Esophagus squamous epithelium (tissue), 5 donors: Measurements from ENCODE around the gene NPAS2. TPM values are rescaled to one million over a fixed set of nuclear protein-coding genes. Genes with fewer than 3 reads are reported as not detected.
A peak's percentile ranks its signal among the peaks of the same experiment; 100 is the strongest.

ENCODE experiments used
- DNase-seq: peaks from one replicate; lab custom pipeline; 2025; lab: John Stamatoyannopoulos, UW
- H3K27ac ChIP-seq, 4 donors: fragments of 200-600 bp; sonication (generic); one replicate each; pipeline ENCODE4 v1.5.1; 2016 to 2019; ENCODE audit warnings: mild to moderate bottlenecking in 1 of 4
- H3K27me3 ChIP-seq, 4 donors: fragments of 200-600 bp; sonication (generic); 1 replicate in 3 of 4; 2 replicates in 1 of 4; pipeline versions ENCODE4 v1.5.1 to v1.6.0; 2017 to 2021; ENCODE audit warnings: antibody characterized with exemption in 1 of 4
- H3K36me3 ChIP-seq, 3 donors: fragments of 200-600 bp; sonication (generic); one replicate each; pipeline ENCODE4 v1.5.1; 2016 to 2019
- H3K4me1 ChIP-seq, 3 donors: fragments of 200-600 bp; sonication (generic); one replicate each; pipeline ENCODE4 v1.5.1; 2017 to 2019
- H3K4me3 ChIP-seq, 4 donors: fragments of 200-600 bp; sonication (generic); 1 replicate in 3 of 4; 2 replicates in 1 of 4; pipeline ENCODE4 v1.5.1; 2016 to 2019; ENCODE audit warnings: mild to moderate bottlenecking in 2 of 4, moderate library complexity in 1 of 4
- H3K9me3 ChIP-seq, 3 donors: fragments of 200-600 bp; sonication (generic); one replicate each; pipeline ENCODE4 v1.5.1; 2016 to 2019
- CTCF ChIP-seq, 6 experiments: fragments of 450-650 bp in 4 of 6; fragments of 200-600 bp in 2 of 6; sonication (generic) in 2 of 6; IDR thresholded peaks; one replicate each; pipeline ENCODE4 v1.5.1; 2016 to 2019; ENCODE audit warnings: antibody characterized with exemption in 6 of 6, mild to moderate bottlenecking in 4 of 6, moderate library complexity in 4 of 6
- POLR2A ChIP-seq, 4 donors: fragments of 450-650 bp; IDR thresholded peaks; one replicate each; pipeline ENCODE4 v1.6.1; 2017; ENCODE audit warnings: antibody characterized with exemption in 4 of 4, mild to moderate bottlenecking in 4 of 4, moderate library complexity in 3 of 4
- WGBS, 2 donors: methylation state at CpG; one replicate each; pipeline ENCODE4 v1.1.5; 2018; 5-methylcytosine and 5-hydroxymethylcytosine counted together
- intact Hi-C: fragments of 100-400 bp; cut with DNase I; formaldehyde crosslinking; loops from one replicate; pipeline ENCODE4 v1.15.0; 2022
- total RNA-seq, 4 donors: library from RNA; depleted of rRNA; stranded (reverse); fragments of >200 nt; gene quantifications; one replicate each; pipeline ENCODE4 v1.1.0, GENCODE V29; 2016
- donor health status: DM: yes; HTN: yes; CAD: no.

The NPAS2 gene
- total RNA-seq, 4 donors from 2014 or later = 29.1 to 64.2 (median 39.1) TPM

GRCh38 chr2:100880036-100880435, 60.1 kb downstream of the NPAS2 start:
- WGBS, 2 donors = 85 to 87% methylated on average over 5 of the region's 5 CpGs
- peaks cover 10 to 60% (median 15%) of the 10 kb centered on the region in 3 donors for H3K4me1 ChIP-seq

DNA sequence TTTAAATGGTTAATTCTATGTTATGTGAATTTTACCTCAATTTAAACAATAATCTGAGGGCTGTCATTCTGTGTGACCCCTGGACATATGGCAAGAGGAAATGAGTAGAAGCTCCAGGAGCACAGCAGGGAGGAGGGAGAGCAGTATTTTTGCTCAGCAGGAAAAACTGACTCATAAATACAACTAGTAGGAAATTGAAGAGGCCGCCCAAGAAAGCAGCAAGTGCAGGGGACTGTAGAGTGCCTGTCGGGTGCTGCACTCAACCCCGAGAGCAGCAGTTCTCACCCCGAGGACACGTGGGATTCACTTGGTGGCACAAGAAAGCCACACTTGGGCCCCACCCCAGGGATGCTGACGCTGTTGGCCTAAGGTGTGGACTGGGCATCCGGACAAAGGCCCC, 60.8 kb downstream of the NPAS2 start:
- 70 to 78% methylated on average over 7 of the region's 7 CpGs for WGBS, 2 donors
- TF ChIP-seq CTCF (IDR thresholded peaks at IDR 0.05) (no peak), POLR2A (IDR thresholded peaks at IDR 0.05) (no peak)
- H3K36me3 ChIP-seq = no peaks in the 10 kb centered on the region
- intact Hi-C loops = no loop called here
- H3K9me3 ChIP-seq = no peaks in the 10 kb centered on the region
- no peaks in the 10 kb centered on the region for H3K27me3 ChIP-seq
- H3K4me1 ChIP-seq = peaks cover 7 to 56% (median 13%) of the 10 kb centered on the region in 3 donors
- H3K4me3 ChIP-seq = no peak overlapping the region
- H3K27ac ChIP-seq = peak overlapping the region in 1 of 4 donors; percentile 0
- no peak for DNase-seq

More at GRCh38 chr2:100880036-100880435, 60.1 kb downstream of the NPAS2 start:
- intact Hi-C loops = no loop called here
- no peak for TF ChIP-seq POLR2A (IDR thresholded peaks at IDR 0.05)
- no peak for TF ChIP-seq CTCF (IDR thresholded peaks at IDR 0.05)
- Histone ChIP-seq H3K36me3 (no peaks in the 10 kb centered on the region), H3K4me3 (no peak overlapping the region), H3K9me3 (no peaks in the 10 kb centered on the region), H3K27me3 (no peaks in the 10 kb centered on the region), H3K27ac (no peak overlapping the region)
- no peak for DNase-seq

- TF ChIP-seq POLR2A (IDR thresholded peaks at IDR 0.05) (no peak), CTCF (IDR thresholded peaks at IDR 0.05) (no peak)
- Histone ChIP-seq H3K27me3 (no peaks in the 10 kb centered on the region), H3K9me3 (no peaks in the 10 kb centered on the region), H3K4me3 (no peak overlapping the region), H3K36me3 (no peaks in the 10 kb centered on the region), H3K4me1 (peaks cover 11 to 56% (median 19%) of the 10 kb centered on the region in 3 donors), H3K27ac (peak overlapping the region in 3 of 4 donors; percentile 54 to 82 (median 76))
- WGBS, 2 donors = 64 to 78% methylated on average over 10 to 11 of the region's 11 CpGs
- intact Hi-C loops = no loop called here
- DNase-seq = no peak
These were observed 63.0 kb downstream of the NPAS2 start for GRCh38 chr2:100882645-100883613.

- no peak for TF ChIP-seq CTCF (IDR thresholded peaks at IDR 0.05)
- TF ChIP-seq POLR2A (IDR thresholded peaks at IDR 0.05) = no peak
- H3K9me3 ChIP-seq = no peaks in the 10 kb centered on the region
- intact Hi-C loops = no loop called here
- no peak for DNase-seq
- H3K4me3 ChIP-seq = no peak overlapping the region
- H3K36me3 ChIP-seq = no peaks in the 10 kb centered on the region
- H3K4me1 ChIP-seq = peaks cover 16 to 65% (median 28%) of the 10 kb centered on the region in 3 donors
- H3K27ac ChIP-seq = peak overlapping the region in 3 of 4 donors; percentile 50 to 82 (median 76)
- no peaks in the 10 kb centered on the region for H3K27me3 ChIP-seq
- 53 to 54% methylated on average over 3 of the region's 3 CpGs for WGBS, 2 donors
These were observed 64.2 kb downstream of the NPAS2 start for GRCh38 chr2:100884145-100884621.

DNA sequence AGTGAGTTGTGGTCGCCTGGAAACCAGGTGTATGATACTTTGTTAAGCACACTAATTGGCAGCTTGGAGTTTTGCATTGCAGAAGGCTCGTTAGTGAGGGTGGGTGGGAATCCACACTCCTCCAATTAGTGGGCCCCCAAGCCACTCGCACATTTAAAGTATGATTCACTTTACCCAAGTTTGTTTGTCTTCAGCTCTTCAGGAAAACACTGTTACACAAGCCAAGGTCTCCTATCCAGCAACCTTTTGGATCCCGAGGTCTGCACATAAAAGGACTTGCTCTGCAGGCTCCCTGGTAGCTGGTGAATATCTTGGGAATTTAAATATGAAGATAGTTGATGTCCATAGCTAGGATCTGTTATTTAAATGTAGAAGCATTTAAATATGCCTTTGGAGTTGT, 66.1 kb downstream of the NPAS2 start:
- TF ChIP-seq POLR2A (IDR thresholded peaks at IDR 0.05) (no peak), CTCF (IDR thresholded peaks at IDR 0.05) (no peak)
- H3K27me3 ChIP-seq = no peaks in the 10 kb centered on the region
- no peaks in the 10 kb centered on the region for H3K9me3 ChIP-seq
- H3K36me3 ChIP-seq = no peaks in the 10 kb centered on the region
- peaks cover 16 to 80% (median 28%) of the 10 kb centered on the region in 3 donors for H3K4me1 ChIP-seq
- no peak for DNase-seq
- H3K27ac ChIP-seq = peak overlapping the region in 3 of 4 donors; percentile 3 to 88 (median 77)
- intact Hi-C loops = no loop called here
- 71 to 84% methylated on average over 3 to 4 of the region's 4 CpGs for WGBS, 2 donors
- H3K4me3 ChIP-seq = no peak overlapping the region
